Measurements from ENCODE around the gene NKAIN2. TPM values are rescaled to one million over a fixed set of nuclear protein-coding genes. Genes with fewer than 3 reads are reported as not detected.
"Not testable (repeated sequence)": the region's sequence is repeated elsewhere in the genome, so short reads cannot be mapped to it uniquely, and the experiment has no call there.

Gene NKAIN2
- total RNA-seq, 1 experiment from 2014 or later = 3.7 TPM

- no peak for DNase-seq (ENCODE audit: extremely low read depth, low read depth)
Observed at GRCh38 chr6:124396361-124396760, 592.7 kb downstream of the NKAIN2 start.

GRCh38 chr6:124400261-124400999 lies 596.8 kb downstream of the NKAIN2 start:
- peak; percentile 9 for DNase-seq (ENCODE audit: extremely low read depth, low read depth)

- not testable (repeated sequence) for DNase-seq (ENCODE audit: extremely low read depth, low read depth)
Observed at GRCh38 chr6:124410425-124410824, 606.8 kb downstream of the NKAIN2 start.

- DNase-seq (ENCODE audit: extremely low read depth, low read depth) = not testable (repeated sequence)
Observed at GRCh38 chr6:124412657-124413056, 609.0 kb downstream of the NKAIN2 start.

- DNase-seq (ENCODE audit: extremely low read depth, low read depth) = no peak
Observed at GRCh38 chr6:124420116-124420840, 616.6 kb downstream of the NKAIN2 start.

- no peak for DNase-seq (ENCODE audit: extremely low read depth, low read depth)
Observed at GRCh38 chr6:124423621-124424020, 620.0 kb downstream of the NKAIN2 start.

- DNase-seq (ENCODE audit: extremely low read depth, low read depth) = no peak
Observed at GRCh38 chr6:124430740-124431318, 627.2 kb downstream of the NKAIN2 start.

- no peak for DNase-seq (ENCODE audit: extremely low read depth, low read depth)
Observed at GRCh38 chr6:124432620-124433019, 629.0 kb downstream of the NKAIN2 start.

GRCh38 chr6:124433387-124434160 lies 629.9 kb downstream of the NKAIN2 start:
- no peak for DNase-seq (ENCODE audit: extremely low read depth, low read depth)

- DNase-seq (ENCODE audit: extremely low read depth, low read depth) = peak; percentile 67
Observed at GRCh38 chr6:124434421-124434820, 630.8 kb downstream of the NKAIN2 start.

- no peak for DNase-seq (ENCODE audit: extremely low read depth, low read depth)
Observed at GRCh38 chr6:124436803-124437202, 633.1 kb downstream of the NKAIN2 start.

- no peak for DNase-seq (ENCODE audit: extremely low read depth, low read depth)
Observed at GRCh38 chr6:124438546-124439065, 634.9 kb downstream of the NKAIN2 start.

- no peak for DNase-seq (ENCODE audit: extremely low read depth, low read depth)
Observed at GRCh38 chr6:124441450-124441849, 637.8 kb downstream of the NKAIN2 start.

- no peak for DNase-seq (ENCODE audit: extremely low read depth, low read depth)
Observed at GRCh38 chr6:124443541-124443940, 639.9 kb downstream of the NKAIN2 start.

GRCh38 chr6:124445581-124445980 lies 641.9 kb downstream of the NKAIN2 start:
- DNase-seq (ENCODE audit: extremely low read depth, low read depth) = no peak

GRCh38 chr6:124446961-124447360 lies 643.3 kb downstream of the NKAIN2 start:
- no peak for DNase-seq (ENCODE audit: extremely low read depth, low read depth)

- no peak for DNase-seq (ENCODE audit: extremely low read depth, low read depth)
Observed at GRCh38 chr6:124459268-124459667, 655.6 kb downstream of the NKAIN2 start.

GRCh38 chr6:124462750-124463149 lies 659.1 kb downstream of the NKAIN2 start:
- no peak for DNase-seq (ENCODE audit: extremely low read depth, low read depth)

GRCh38 chr6:124463271-124463670 lies 659.6 kb downstream of the NKAIN2 start:
- DNase-seq (ENCODE audit: extremely low read depth, low read depth) = no peak

GRCh38 chr6:124464600-124464999 lies 660.9 kb downstream of the NKAIN2 start:
- not testable (repeated sequence) for DNase-seq (ENCODE audit: extremely low read depth, low read depth)

GRCh38 chr6:124466949-124467348 lies 663.3 kb downstream of the NKAIN2 start:
- no peak for DNase-seq (ENCODE audit: extremely low read depth, low read depth)
